Endothelial cell of umbilical vein (primary cell): ENCODE results near the gene LRRC74B. TPM values are rescaled to one million over a fixed set of nuclear protein-coding genes. Genes with fewer than 3 reads are reported as not detected.
"Not testable (repeated sequence)": the region's sequence is repeated elsewhere in the genome, so short reads cannot be mapped to it uniquely, and the experiment has no call there.

Experiments used
- BruUV-seq: library from RNA; stranded (reverse); fragments of 400-500 nt; replicated peaks from 2 replicates; lab custom pipeline; 2021; lab: Mats Ljungman, UMichigan
- CTCF ChIA-PET: fragments of 300-600, 350-600 bp; sonication (Branson Sonifier 250); formaldehyde crosslinking; loops from one replicate; lab custom pipeline; 2021; ENCODE audit warnings: antibody characterized with exemption, inconsistent platforms; lab: Charles Lee
- POLR2A ChIA-PET: fragments of 300-600, 350-600 bp; sonication (Branson Sonifier 250); formaldehyde crosslinking; loops from one replicate; lab custom pipeline; 2021; ENCODE audit warnings: antibody characterized with exemption, inconsistent platforms; lab: Charles Lee
- DNase-seq: peaks from one replicate; pipeline ENCODE4 v3.0.0-alpha.2; 2011; ENCODE audit warnings: low read depth, low spot score
- FAIRE-seq: peaks from 2 replicates; lab custom pipeline; 2011; peaks lifted over from hg19 to GRCh38; lab: Jason Lieb, UNC
- H2AFZ ChIP-seq: 2 replicates; pipeline ENCODE4 v1.6.0; 2012; ENCODE audit warnings: low read depth, low read length, control low read depth, inconsistent platforms
- H3K27ac ChIP-seq: 2 replicates; pipeline ENCODE4 v1.5.1; 2011; ENCODE audit warnings: low read depth, mild to moderate bottlenecking, control low read depth, low read length, moderate library complexity; ENCODE audit not compliant: insufficient read depth
- H3K27me3 ChIP-seq, 2 experiments: 2 replicates each; pipeline versions ENCODE4 v1.6.0 to v1.6.1; 2011; ENCODE audit warnings: low read length in 2 of 2, mixed read lengths in 1 of 2; ENCODE audit not compliant: control insufficient read depth in 2 of 2, insufficient read depth in 2 of 2
- H3K36me3 ChIP-seq, 2 experiments: 2 replicates in 1 of 2; 3 replicates in 1 of 2; pipeline ENCODE4 v1.5.1; 2011; ENCODE audit warnings: low read length in 2 of 2, mild to moderate bottlenecking in 1 of 2, moderate library complexity in 1 of 2; ENCODE audit not compliant: control insufficient read depth in 2 of 2, insufficient read depth in 2 of 2; ENCODE audit errors: extremely low read depth in 1 of 2
- H3K4me1 ChIP-seq: 3 replicates; pipeline ENCODE4 v1.5.1; 2011; ENCODE audit warnings: mild to moderate bottlenecking, low read length; ENCODE audit not compliant: control insufficient read depth, insufficient read depth; ENCODE audit errors: extremely low read depth
- H3K4me2 ChIP-seq: 2 replicates; pipeline ENCODE4 v1.6.1; 2011; ENCODE audit warnings: low read length, control low read depth, mixed read lengths; ENCODE audit not compliant: insufficient read depth
- H3K4me3 ChIP-seq, 3 experiments: fragments of 200-600 bp in 1 of 3; sonication (generic), shearing (Covaris generic) in 1 of 3; replicated peaks in 1 of 3; 2 replicates each; pipeline ENCODE4 v1.5.1; 2011 to 2016; ENCODE audit warnings: control low read depth in 3 of 3, low read length in 3 of 3, mild to moderate bottlenecking in 2 of 3, inconsistent platforms in 1 of 3, low read depth in 1 of 3, moderate library complexity in 1 of 3; ENCODE audit not compliant: insufficient read depth in 1 of 3
- H3K79me2 ChIP-seq: 2 replicates; pipeline ENCODE4 v1.6.0; 2012; ENCODE audit warnings: low read length, inconsistent platforms; ENCODE audit not compliant: control insufficient read depth, insufficient read depth
- H3K9ac ChIP-seq: replicated peaks from 2 replicates; pipeline ENCODE3; 2011; ENCODE audit warnings: low read length, control low read depth; ENCODE audit not compliant: insufficient read depth; ENCODE audit errors: extremely low read depth
- H3K9me1 ChIP-seq: replicated peaks from 3 replicates; pipeline ENCODE4 v1.6.0; 2011; ENCODE audit warnings: mild to moderate bottlenecking, low read length; ENCODE audit not compliant: control insufficient read depth, insufficient read depth; ENCODE audit errors: extremely low read depth
- H3K9me3 ChIP-seq: replicated peaks from 2 replicates; pipeline ENCODE4 v1.5.1; 2012; ENCODE audit warnings: low read length, inconsistent platforms; ENCODE audit not compliant: control insufficient read depth, insufficient read depth
- H4K20me1 ChIP-seq: replicated peaks from 2 replicates; pipeline ENCODE3; 2011; ENCODE audit warnings: mild to moderate bottlenecking, low read length; ENCODE audit not compliant: control insufficient read depth, insufficient read depth; ENCODE audit errors: extremely low read depth
- EZH2 ChIP-seq: IDR thresholded peaks from 2 replicates; pipeline ENCODE4 v1.6.1; 2012; ENCODE audit warnings: borderline replicate concordance, low read depth, mild to moderate bottlenecking, moderate library complexity, low read length, inconsistent platforms; ENCODE audit not compliant: severe bottlenecking
- FOS ChIP-seq: IDR thresholded peaks from 2 replicates; pipeline ENCODE4 v1.6.1; 2011; ENCODE audit warnings: mild to moderate bottlenecking, low read length, moderate library complexity, borderline replicate concordance; ENCODE audit not compliant: insufficient read depth
- GATA2 ChIP-seq: IDR thresholded peaks from 2 replicates; pipeline ENCODE4 v1.7.0; 2011; ENCODE audit warnings: low read depth, mild to moderate bottlenecking, moderate library complexity, mixed read lengths, low read length; ENCODE audit not compliant: insufficient read length, insufficient read depth
- JUN ChIP-seq: IDR thresholded peaks from 2 replicates; pipeline ENCODE4 v1.6.1; 2011; ENCODE audit warnings: borderline replicate concordance, low read depth; ENCODE audit not compliant: insufficient read length, insufficient read depth
- MYC ChIP-seq: IDR thresholded peaks from one replicate; pipeline ENCODE4 v1.6.1; 2011; ENCODE audit warnings: mild to moderate bottlenecking, low read depth, low read length
- POLR2A ChIP-seq: IDR thresholded peaks from 2 replicates; pipeline ENCODE4 v1.6.1; 2012; ENCODE audit warnings: low read depth, mild to moderate bottlenecking, control low read depth, low read length
- POLR2AphosphoS5 ChIP-seq: IDR thresholded peaks from 2 replicates; pipeline ENCODE4 v1.6.1; 2012; ENCODE audit warnings: low read depth, mild to moderate bottlenecking, control low read depth, low read length, moderate library complexity; ENCODE audit not compliant: insufficient read depth
- dilution Hi-C: fragments of 300-500 bp; cut with MboI; formaldehyde crosslinking; loops from one replicate; pipeline ENCODE4 v1.15.0; 2019; ENCODE audit warnings: low sequenced_read_pairs; ENCODE audit not compliant: extremely low pct_ligation_motif_present
- intact Hi-C: fragments of 100-400 bp; cut with micrococcal nuclease; formaldehyde crosslinking; loops from one replicate; pipeline ENCODE4 v1.10.0; 2022
- polyA plus RNA-seq, 4 experiments: library from polyadenylated mRNA; depleted of rRNA in 3 of 4; stranded (reverse) in 3 of 4; unstranded in 1 of 4; fragments of >200 nt; gene quantifications; 2 replicates each; pipeline versions ENCODE4 v1.2.1 to v1.2.3, GENCODE V29; 2011 to 2012; ENCODE audit warnings: missing spikeins in 1 of 4
- total RNA-seq: library from RNA; stranded (reverse); gene quantifications from 2 replicates; pipeline ENCODE4 v1.2.3, GENCODE V29; 2021
- TF ChIP-seq, protein P1 (sequence below): IDR thresholded peaks from 2 replicates; pipeline ENCODE4 v1.6.1; 2011; ENCODE audit not compliant: insufficient read depth, insufficient read length
- TF ChIP-seq, protein P2 (sequence below), 2 donors: IDR thresholded peaks; 1 replicate in 1 of 2; 2 replicates in 1 of 2; pipeline ENCODE4 v1.5.1; 2011; ENCODE audit warnings: low read length in 2 of 2, mild to moderate bottlenecking in 2 of 2, moderate library complexity in 2 of 2, control low read depth in 1 of 2, inconsistent platforms in 1 of 2, low read depth in 1 of 2; ENCODE audit not compliant: insufficient read depth in 1 of 2; ENCODE audit errors: extremely low read depth in 1 of 2

The LRRC74B gene
- total and polyA plus RNA-seq, 2 donors (not counting 3 experiments of a cell fraction or from before 2014, with no cell fraction given) = not detected

DNA sequence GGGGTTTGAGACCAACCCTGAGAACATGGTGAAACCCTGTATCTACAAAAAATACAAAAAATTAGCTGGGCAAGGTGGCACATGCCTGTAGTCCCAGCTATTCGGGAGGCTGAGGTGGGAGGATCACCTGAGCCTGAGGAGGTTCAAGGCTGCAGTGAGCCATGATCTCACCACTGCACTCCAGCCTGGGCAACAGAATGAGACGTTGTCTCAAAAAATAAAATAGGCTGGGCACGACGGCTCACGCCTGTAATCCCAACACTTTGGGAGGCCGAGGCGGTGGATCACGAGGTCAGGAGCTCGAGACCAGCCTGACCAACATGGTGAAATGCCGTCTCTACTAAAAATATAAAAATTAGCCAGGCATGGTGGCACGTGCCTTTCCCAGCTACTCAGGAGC is 18.7 kb downstream of the LRRC74B start:
- dilution Hi-C loops, DNase-seq, H3K9me1 ChIP-seq, H3K4me1 ChIP-seq, FAIRE-seq, H3K27ac ChIP-seq, BruUV-seq, POLR2A ChIA-PET, H4K20me1 ChIP-seq, H3K27me3 ChIP-seq, H3K4me2 ChIP-seq, H3K9ac ChIP-seq, H3K36me3 ChIP-seq, H3K4me3 ChIP-seq, H2AFZ ChIP-seq, H3K79me2 ChIP-seq, intact Hi-C loops, H3K9me3 ChIP-seq: not testable (repeated sequence)
- CTCF ChIA-PET = interaction anchor here (0.9 kb wide), 1 partner anchor 39 kb away, joined by 3 read pairs; no protein-coding TSS in a partner anchor

DNA sequence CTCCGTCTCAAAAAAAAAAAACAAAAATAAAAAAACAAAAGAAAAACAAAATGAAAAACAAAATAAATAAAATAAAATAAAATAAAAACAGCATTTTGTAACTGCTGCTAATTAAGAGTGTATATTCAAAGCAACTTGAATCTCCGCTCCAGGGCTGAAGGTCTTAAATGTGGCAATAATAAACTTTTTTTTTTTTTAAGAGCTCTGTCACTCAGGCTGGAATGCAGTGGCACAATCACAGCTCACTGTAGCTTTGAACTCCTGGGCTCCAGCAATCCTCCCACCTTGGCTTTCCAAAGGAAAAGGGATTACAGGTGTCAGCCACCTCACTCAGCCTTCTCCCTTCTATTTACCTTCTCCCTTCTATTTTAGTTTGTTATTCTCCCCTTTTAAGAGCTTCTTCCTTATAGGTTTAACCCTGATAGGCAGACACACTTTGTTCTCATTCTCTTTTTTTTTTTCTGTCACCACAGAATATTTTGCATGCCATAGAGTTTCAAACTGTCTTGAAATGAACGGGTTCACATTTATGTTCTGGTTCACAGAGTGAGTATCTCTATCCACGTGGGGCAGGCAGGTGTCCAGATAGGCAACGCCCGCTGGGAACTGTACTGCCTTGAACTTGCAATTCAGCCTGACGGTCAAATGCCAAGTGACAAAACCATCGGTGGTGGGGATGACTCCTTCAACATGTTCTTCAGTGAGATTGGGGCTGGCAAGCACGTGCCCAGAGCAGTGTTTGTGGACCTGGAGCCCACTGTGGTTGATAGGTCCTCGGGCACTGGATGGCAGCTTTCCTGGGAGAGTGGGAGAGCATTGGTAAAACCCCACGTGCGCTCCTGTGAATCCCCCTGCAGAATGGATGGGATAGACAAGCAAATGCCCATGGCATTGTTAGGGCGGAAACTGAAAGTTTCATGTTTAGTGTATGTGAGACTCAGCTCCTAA is 19.4 kb downstream of the LRRC74B start:
- DNase-seq (no peak), FAIRE-seq (no peak)
- H3K9ac ChIP-seq = no peak overlapping the region
- no peak overlapping the region for H3K27ac ChIP-seq
- no peaks in the 10 kb centered on the region for H3K9me3 ChIP-seq
- POLR2A ChIA-PET = no interaction called here
- intact Hi-C loops = no loop called here
- H2AFZ ChIP-seq = no peak overlapping the region
- H3K27me3 ChIP-seq = no peaks in the 10 kb centered on the region
- H3K4me2 ChIP-seq = no peak overlapping the region
- dilution Hi-C loops = no loop called here
- H3K4me3 ChIP-seq = no peak overlapping the region
- H3K4me1 ChIP-seq = no peaks in the 10 kb centered on the region
- CTCF ChIA-PET = interaction anchor here (1.1 kb wide), 1 partner anchor 306 kb away, joined by 3 read pairs; no protein-coding TSS in a partner anchor
- no peaks in the 10 kb centered on the region for H3K9me1 ChIP-seq
- TF ChIP-seq, protein P1, sequence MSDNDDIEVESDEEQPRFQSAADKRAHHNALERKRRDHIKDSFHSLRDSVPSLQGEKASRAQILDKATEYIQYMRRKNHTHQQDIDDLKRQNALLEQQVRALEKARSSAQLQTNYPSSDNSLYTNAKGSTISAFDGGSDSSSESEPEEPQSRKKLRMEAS = no peak
- TF ChIP-seq JUN (no peak), EZH2 (no peak), GATA2 (no peak), POLR2A (no peak), MYC (no peak), FOS (no peak), POLR2AphosphoS5 (no peak)
- TF ChIP-seq, protein P2, sequence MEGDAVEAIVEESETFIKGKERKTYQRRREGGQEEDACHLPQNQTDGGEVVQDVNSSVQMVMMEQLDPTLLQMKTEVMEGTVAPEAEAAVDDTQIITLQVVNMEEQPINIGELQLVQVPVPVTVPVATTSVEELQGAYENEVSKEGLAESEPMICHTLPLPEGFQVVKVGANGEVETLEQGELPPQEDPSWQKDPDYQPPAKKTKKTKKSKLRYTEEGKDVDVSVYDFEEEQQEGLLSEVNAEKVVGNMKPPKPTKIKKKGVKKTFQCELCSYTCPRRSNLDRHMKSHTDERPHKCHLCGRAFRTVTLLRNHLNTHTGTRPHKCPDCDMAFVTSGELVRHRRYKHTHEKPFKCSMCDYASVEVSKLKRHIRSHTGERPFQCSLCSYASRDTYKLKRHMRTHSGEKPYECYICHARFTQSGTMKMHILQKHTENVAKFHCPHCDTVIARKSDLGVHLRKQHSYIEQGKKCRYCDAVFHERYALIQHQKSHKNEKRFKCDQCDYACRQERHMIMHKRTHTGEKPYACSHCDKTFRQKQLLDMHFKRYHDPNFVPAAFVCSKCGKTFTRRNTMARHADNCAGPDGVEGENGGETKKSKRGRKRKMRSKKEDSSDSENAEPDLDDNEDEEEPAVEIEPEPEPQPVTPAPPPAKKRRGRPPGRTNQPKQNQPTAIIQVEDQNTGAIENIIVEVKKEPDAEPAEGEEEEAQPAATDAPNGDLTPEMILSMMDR (IDR thresholded peaks at IDR 0.05; ENCODE audit: extremely low read depth in 1 of 2, insufficient read depth in 1 of 2, low read depth in 1 of 2, low read length in 2 of 2) = no peak
- no peaks in the 10 kb centered on the region for H3K79me2 ChIP-seq
- H3K36me3 ChIP-seq = no peaks in the 10 kb centered on the region
- BruUV-seq = no TSS peak
- H4K20me1 ChIP-seq = no peaks in the 10 kb centered on the region
